ENCODE measurements around the gene CNGA2.

The CNGA2 gene

DNA sequence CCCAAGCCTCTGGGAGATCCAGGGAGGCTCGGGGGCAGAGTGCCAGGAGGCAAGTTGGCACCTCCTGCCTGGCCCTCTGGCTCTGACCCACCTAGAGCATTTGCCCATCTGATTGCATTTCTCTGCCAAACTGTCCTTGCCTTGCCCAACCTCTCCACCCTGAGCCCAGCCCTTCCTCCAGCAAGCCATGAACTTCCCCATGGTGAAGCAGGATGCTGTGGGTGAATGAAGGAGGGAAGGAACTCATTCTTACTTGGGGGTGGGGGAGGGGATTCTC, 9.3 kb upstream of the CNGA2 start:
- TF ChIP-seq GATA2 (IDR thresholded peaks at IDR 0.05; ENCODE audit: low read depth, low read length) (no peak), GATA3 (IDR thresholded peaks at IDR 0.05; ENCODE audit: low read depth, low read length) (no peak)

- no peak for TF ChIP-seq GATA3 (IDR thresholded peaks at IDR 0.05; ENCODE audit: low read depth, low read length)
Observed at GRCh38 chrX:151726751-151727150, 7.8 kb upstream of the CNGA2 start.

DNA sequence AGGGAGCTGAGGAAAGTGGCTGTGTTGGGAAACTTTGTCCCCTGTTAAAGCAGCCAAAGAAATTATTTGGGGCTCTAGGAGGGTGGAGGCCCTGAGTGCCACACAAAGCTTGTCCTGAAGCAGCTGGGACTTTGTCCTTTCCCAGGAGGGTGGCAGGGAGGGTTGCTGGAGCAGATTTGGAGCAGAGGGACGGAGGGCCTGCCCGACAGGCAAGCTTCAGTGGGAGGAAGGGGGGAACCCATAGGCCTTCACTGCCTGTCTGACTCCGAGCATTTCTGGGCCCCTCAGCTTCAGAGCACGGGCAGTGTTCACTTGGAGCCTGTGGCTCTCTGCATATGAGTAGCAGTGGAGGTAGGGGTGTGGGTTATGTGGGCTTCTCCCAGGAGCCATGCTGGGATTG, 7.2 kb upstream of the CNGA2 start:
- TF ChIP-seq GATA2 (IDR thresholded peaks at IDR 0.05; ENCODE audit: low read depth, low read length) (no peak), GATA3 (IDR thresholded peaks at IDR 0.05; ENCODE audit: low read depth, low read length) (no peak)

DNA sequence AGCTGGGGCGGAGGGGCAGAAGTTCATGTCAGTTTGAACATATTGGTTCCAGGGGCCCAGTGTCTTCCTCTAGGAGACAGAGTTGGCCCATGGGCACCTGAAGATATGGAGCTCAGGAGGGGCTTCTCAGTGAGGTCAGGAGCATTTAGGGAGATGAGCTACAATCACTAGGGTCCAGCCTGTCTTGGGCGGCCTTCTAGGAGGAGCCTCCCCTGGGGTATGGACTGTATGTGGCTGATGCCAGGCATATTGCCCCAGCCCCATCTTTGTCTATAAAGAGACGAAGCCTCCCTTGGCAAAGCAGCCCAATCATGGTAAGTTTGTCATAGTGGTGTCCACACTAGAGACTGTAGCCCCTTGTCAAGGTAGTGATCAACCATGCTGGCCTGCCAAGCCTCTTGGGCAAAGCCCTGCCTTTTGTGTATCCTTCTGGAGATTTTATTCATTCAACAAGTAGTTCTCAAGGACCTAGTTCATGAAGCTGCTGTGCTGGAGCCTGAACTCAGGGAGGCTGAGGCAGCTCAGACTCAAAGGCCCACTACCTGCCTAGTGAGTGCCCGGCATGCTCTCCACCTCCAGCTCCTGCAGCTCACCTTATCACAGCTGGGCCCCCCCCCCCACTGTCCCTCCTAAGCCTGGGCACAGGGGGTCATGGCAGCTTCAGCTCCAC, 5.4 kb upstream of the CNGA2 start:
- TF ChIP-seq GATA3 (IDR thresholded peaks at IDR 0.05; ENCODE audit: low read depth, low read length) = no peak
- no peak for TF ChIP-seq GATA2 (IDR thresholded peaks at IDR 0.05; ENCODE audit: low read depth, low read length)

DNA sequence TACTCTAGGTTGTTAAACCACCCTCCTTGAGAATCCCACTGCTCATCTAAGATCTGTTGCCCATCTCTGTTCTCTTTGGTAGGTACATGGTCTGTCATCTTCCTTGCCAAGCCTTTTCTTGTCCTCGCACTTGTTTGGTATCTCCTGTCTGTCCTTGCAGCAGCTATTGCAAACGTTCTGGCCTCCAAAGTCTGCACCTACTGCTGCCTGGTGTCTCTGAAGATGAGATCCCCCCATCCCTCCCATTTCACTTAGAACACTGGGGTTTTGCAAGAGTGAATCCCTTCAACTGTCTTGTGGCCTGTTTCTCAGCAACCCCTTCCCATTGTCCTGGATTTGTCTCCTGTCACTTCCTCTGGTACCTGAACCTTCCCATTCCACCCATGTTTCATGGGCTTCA, 673 bp downstream of the CNGA2 start:
- TF ChIP-seq GATA2 (IDR thresholded peaks at IDR 0.05; ENCODE audit: low read depth, low read length) (no peak), GATA3 (IDR thresholded peaks at IDR 0.05; ENCODE audit: low read depth, low read length) (no peak)

DNA sequence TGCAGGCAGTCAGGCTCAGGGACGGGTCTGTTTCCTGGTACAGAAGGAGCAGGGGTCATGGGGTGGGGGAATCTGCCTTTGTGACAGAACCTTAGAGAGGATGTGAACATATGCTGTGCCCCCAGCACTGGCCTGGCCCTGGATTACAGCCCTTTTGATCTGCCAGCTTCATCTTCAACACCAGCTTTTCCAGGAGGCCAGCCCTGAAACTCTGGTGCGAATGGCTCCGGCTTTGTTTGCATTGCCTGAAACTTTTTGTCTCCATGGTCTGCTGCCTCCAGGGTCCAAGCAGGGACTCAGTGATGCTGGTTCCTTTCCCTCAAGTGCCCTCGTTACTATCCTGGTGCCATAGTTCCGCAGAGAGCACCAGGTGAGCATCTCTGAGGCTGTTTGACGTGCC, 2.1 kb downstream of the CNGA2 start:
- no peak for TF ChIP-seq GATA2 (IDR thresholded peaks at IDR 0.05; ENCODE audit: low read depth, low read length)
- no peak for TF ChIP-seq GATA3 (IDR thresholded peaks at IDR 0.05; ENCODE audit: low read depth, low read length)

- no peak for TF ChIP-seq GATA2 (IDR thresholded peaks at IDR 0.05; ENCODE audit: low read depth, low read length)
- no peak for TF ChIP-seq GATA3 (IDR thresholded peaks at IDR 0.05; ENCODE audit: low read depth, low read length)
Observed at GRCh38 chrX:151737494-151737893, 2.9 kb downstream of the CNGA2 start.

DNA sequence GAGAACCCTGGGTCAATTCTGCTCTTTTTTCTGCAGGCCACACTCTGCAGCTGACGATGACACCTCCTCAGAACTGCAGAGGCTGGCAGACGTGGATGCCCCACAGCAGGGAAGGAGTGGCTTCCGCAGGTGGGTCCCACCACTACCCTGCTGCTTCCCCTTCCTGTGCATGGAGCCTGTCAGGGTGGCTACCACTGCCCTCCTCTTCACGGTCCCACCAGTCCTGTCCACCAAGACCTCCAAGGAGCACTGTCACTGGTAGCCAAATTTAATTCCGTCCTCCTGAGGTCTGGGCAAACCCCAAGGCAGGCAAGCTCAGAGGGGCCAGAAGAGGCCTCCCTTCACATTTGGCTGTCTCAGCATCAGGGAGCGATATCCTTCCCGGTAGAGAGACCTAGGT, 4.2 kb downstream of the CNGA2 start:
- TF ChIP-seq GATA3 (IDR thresholded peaks at IDR 0.05; ENCODE audit: low read depth, low read length) = no peak

- TF ChIP-seq GATA2 (IDR thresholded peaks at IDR 0.05; ENCODE audit: low read depth, low read length) (no peak), GATA3 (IDR thresholded peaks at IDR 0.05; ENCODE audit: low read depth, low read length) (no peak)
Observed at GRCh38 chrX:151741606-151742005, 7.1 kb downstream of the CNGA2 start.

DNA sequence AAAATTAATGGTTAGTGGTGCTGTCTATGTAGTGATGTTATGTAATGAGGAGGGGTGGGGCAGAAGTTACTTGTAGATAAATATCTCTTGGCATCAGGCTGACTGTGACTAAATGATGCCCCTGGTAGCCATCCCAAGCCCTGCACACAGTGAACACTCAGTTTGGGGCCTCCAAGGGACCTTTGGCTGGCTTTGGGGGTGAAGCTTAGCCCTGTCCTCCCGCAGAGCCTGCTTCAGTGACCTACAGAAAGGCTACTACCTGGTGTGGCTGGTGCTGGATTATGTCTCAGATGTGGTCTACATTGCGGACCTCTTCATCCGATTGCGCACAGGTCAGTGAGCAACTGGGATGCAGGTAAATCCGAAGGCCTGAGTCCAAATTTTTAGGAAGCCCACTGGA, 7.8 kb downstream of the CNGA2 start:
- no peak for TF ChIP-seq GATA3 (IDR thresholded peaks at IDR 0.05; ENCODE audit: low read depth, low read length)
- TF ChIP-seq GATA2 (IDR thresholded peaks at IDR 0.05; ENCODE audit: low read depth, low read length) = no peak

GRCh38 chrX:151743651-151744470, 9.3 kb downstream of the CNGA2 start:
- no peak for TF ChIP-seq GATA3 (IDR thresholded peaks at IDR 0.05; ENCODE audit: low read depth, low read length)
- TF ChIP-seq GATA2 (IDR thresholded peaks at IDR 0.05; ENCODE audit: low read depth, low read length) = no peak

GRCh38 chrX:151745651-151746050, 11.1 kb downstream of the CNGA2 start:
- no peak for TF ChIP-seq GATA2 (IDR thresholded peaks at IDR 0.05; ENCODE audit: low read depth, low read length)
- no peak for TF ChIP-seq GATA3 (IDR thresholded peaks at IDR 0.05; ENCODE audit: low read depth, low read length)

DNA sequence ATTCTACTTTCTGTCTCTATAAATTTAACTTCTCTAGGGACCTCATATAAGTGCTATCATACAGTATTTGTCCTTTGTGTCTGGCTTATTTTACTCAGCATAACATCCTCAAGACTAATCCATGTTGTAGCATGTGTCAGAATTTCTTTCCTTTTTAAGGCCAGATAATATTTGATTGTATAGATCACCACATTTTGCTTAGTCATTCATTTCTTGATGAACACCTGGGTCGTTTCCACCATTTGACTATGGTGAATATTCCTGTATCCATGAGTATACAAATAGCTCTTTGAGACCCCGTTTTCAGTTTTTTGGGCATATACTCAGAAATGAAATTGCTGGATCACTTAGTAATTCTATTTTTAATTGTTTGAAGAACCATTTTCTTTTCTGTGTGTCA, 12.0 kb downstream of the CNGA2 start:
- TF ChIP-seq GATA2 (IDR thresholded peaks at IDR 0.05; ENCODE audit: low read depth, low read length) = no peak
- TF ChIP-seq GATA3 (IDR thresholded peaks at IDR 0.05; ENCODE audit: low read depth, low read length) = no peak

GRCh38 chrX:151750511-151750910, 16.0 kb downstream of the CNGA2 start:
- TF ChIP-seq GATA3 (IDR thresholded peaks at IDR 0.05; ENCODE audit: low read depth, low read length) = no peak
- TF ChIP-seq GATA2 (IDR thresholded peaks at IDR 0.05; ENCODE audit: low read depth, low read length) = no peak

DNA sequence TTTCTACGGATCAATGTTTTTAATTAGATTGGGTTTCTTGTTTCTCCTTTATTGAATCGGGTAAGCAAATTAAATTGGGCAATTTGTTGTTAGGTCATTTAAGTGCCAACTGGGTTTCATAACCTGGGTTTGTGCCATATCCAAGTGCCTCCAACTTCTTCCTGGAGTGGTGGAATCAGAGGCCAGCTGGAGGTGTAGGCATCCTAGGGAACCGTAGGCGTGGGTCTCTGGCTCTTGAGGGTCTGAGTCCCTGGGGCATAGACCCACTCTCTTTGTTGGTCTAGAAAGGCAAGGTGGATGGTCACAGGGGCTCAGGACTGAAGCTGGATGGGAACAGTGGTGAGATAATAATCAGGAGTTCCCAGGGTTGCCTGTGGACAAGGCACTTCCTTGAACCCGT, 18.3 kb downstream of the CNGA2 start:
- no peak for TF ChIP-seq GATA2 (IDR thresholded peaks at IDR 0.05; ENCODE audit: low read depth, low read length)
- no peak for TF ChIP-seq GATA3 (IDR thresholded peaks at IDR 0.05; ENCODE audit: low read depth, low read length)
